GM21717 (cell line): ENCODE measurements around the gene FAT3.

Source experiments
- ATAC-seq: cut with Tn5 transposase; IDR thresholded peaks from one replicate; pipeline ENCODE4 v1.9.1; 2021; ENCODE audit warnings: mild to moderate bottlenecking, moderate library complexity; ENCODE audit not compliant: unreplicated experiment

The FAT3 gene

GRCh38 chr11:92227230-92227814 is 2.7 kb downstream of the FAT3 start:
- ATAC-seq = no peak

GRCh38 chr11:92227959-92228935 is 3.6 kb downstream of the FAT3 start:
- ATAC-seq = no peak

GRCh38 chr11:92236856-92237255 is 12.2 kb downstream of the FAT3 start:
- ATAC-seq = no peak

- no peak for ATAC-seq
Measured at GRCh38 chr11:92240916-92241315, 16.3 kb downstream of the FAT3 start.

DNA sequence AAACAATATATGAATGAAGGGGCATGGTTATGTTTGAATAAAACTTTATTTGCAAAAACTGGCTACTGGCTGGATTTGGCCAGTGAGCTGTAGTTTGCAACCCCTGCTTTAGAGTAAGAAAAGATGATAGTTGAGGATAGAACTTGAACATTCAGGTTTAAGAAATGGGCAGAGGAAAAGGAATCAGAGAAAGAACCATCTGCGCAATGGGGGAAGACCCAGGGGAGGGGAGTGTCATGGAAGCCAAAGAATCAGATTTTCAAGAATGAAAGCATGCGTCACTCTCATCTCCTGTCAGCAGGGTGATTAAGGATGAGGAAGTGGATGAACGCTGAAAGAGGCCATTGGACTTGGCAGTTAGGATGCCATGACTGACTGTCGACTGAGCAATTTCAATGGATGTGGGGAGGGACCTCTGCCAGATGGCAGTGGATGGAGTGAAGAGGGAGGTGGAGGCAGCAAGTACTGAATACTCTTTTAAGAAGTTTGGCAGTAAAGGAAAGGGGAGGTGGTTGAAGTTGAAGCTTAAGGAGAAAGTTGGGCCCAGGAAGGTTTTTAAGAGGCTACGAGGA is 21.2 kb downstream of the FAT3 start:
- no peak for ATAC-seq

GRCh38 chr11:92246630-92247029 is 22.0 kb downstream of the FAT3 start:
- no peak for ATAC-seq

DNA sequence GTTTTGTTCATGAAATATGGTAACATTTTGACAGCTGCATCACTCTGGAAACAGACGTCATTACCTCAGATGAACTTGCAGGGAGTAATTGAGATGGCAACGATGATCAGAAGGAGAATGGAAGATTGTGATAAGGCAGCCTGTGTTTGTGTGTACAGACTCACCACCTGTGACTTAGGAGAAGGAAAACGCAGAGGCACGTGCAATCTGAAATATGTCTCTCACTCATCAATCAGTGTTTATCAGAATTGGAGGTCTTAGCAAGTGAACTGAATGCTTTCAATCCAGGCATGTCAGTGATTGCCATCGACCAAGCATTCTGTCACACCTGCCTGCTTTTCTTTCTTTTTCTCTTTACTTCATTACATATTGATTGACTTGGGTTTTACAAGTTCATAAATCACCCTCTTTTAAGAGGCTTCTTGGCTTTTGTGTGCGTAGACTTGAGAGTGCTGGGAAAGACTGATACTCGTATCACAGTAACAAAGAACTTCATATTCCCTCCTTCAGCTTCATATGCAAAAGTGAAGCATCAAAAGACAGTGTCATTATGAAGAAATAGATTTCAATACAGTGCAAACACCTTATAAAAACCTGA is 24.6 kb downstream of the FAT3 start:
- no peak for ATAC-seq

- no peak for ATAC-seq
Measured at GRCh38 chr11:92251980-92252379, 27.4 kb downstream of the FAT3 start.

- no peak for ATAC-seq
Measured at GRCh38 chr11:92253421-92253820, 28.8 kb downstream of the FAT3 start.

GRCh38 chr11:92253945-92254344 is 29.3 kb downstream of the FAT3 start:
- no peak for ATAC-seq

- ATAC-seq = no peak
Measured at GRCh38 chr11:92257536-92257935, 32.9 kb downstream of the FAT3 start.

DNA sequence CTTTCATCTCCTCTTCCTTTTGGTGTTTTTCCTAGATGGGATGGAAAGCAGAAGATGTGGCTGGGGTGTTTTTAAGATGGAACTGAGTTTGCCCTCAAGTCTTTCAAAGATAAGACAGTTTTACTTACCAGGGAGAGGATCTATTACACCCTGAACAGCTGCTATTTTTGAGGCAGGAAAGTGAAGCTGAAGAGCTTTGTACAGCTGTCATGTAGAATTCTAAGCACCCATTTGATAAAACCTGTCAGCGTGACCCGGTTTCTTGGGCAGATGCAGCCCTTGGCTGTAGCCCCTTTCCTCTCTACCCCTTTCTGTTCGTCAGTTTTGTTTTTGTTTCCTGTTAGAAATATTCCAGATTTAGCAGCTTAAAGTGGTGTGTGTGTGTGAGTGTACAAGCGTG is 35.2 kb downstream of the FAT3 start:
- ATAC-seq = no peak

DNA sequence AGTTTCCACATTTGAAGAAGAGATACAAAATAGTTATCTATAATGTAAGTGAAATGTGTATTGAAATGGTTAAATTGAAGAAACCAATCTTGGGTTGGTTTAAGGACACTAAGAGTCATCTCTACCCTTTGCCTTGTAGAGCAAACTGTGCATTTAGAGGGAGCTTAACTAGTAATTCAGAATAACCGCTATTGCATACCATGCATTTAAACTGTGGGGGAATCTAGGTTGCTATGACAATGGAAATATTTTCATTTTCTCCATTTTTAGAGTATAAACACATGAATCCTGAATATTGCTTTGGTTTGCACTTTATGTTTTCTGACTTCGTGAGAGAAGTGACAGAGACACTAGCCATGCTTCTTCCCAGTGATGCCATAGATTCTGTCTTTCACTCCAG is 39.7 kb downstream of the FAT3 start:
- no peak for ATAC-seq

- no peak for ATAC-seq
Measured at GRCh38 chr11:92266806-92267205, 42.2 kb downstream of the FAT3 start.

- no peak for ATAC-seq
Measured at GRCh38 chr11:92267278-92267677, 42.7 kb downstream of the FAT3 start.

GRCh38 chr11:92267968-92268367 is 43.4 kb downstream of the FAT3 start:
- ATAC-seq = no peak

- no peak for ATAC-seq
Measured at GRCh38 chr11:92268546-92268945, 43.9 kb downstream of the FAT3 start.

DNA sequence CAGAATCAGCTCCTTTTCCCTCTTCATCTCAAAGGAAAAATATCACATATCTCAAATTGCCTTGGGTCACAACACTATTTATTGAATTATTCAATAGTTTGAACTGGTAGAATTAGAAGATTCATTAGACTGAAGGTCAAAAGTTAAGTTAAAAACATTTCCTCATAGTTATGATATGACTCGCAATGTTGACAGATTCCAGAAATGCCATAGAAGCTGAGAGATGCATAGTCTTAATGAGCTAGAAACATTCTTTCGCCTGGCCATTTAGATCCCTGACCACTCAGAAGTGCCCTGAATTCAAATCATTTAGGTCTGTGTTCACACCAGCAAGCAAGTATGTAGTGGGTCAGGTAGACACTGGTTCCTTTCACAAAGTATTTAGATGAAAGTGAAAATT is 44.4 kb downstream of the FAT3 start:
- ATAC-seq = no peak

- ATAC-seq = no peak
Measured at GRCh38 chr11:92269841-92270240, 45.2 kb downstream of the FAT3 start.

- ATAC-seq = no peak
Measured at GRCh38 chr11:92272651-92273050, 48.0 kb downstream of the FAT3 start.
